ENCODE data around the gene UTP4.
"Not testable (repeated sequence)": the region's sequence is repeated elsewhere in the genome, so short reads cannot be mapped to it uniquely, and the experiment has no call there.

UTP4 gene

DNA sequence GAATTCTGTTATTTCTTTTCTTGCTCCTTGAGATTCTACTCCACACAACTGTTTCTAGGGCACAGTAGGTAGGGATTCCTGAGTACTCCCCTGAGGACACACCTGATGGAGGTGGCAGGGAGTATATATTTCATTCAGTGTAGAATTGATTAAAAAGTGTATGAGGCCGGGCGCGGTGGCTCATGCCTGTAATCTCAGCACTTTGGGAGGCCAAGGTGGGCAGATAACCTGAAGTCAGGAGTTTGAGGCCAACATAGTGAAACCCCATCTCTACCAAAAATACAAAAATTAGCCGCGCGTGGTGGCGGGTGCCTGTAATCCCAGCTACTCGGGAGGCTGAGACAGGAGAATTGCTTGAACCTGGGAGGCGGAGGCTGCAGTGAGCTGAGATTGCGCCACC is 5.6 kb upstream of the UTP4 start:
- H3K27me3 ChIP-seq (ENCODE audit: insufficient read depth, low read length); H2AFZ ChIP-seq (ENCODE audit: low read depth, low read length); H3K9me3 ChIP-seq (ENCODE audit: low read length); H3K4me3 ChIP-seq (ENCODE audit: low read length): not testable (repeated sequence)
- Histone ChIP-seq H3K4me1 (ENCODE audit: insufficient read depth, low read length) (peaks cover 13% of the 10 kb centered on the region), H3K36me3 (ENCODE audit: insufficient read depth, low read length) (peaks cover 28% of the 10 kb centered on the region)

- H3K9me3 ChIP-seq (ENCODE audit: low read length), result no peaks in the 10 kb centered on the region
- peaks cover 24% of the 10 kb centered on the region for H3K36me3 ChIP-seq (ENCODE audit: insufficient read depth, low read length)
- H2AFZ ChIP-seq (ENCODE audit: low read depth, low read length), result no peak overlapping the region
- H3K27me3 ChIP-seq (ENCODE audit: insufficient read depth, low read length), result no peaks in the 10 kb centered on the region
- no peak overlapping the region for H3K4me3 ChIP-seq (ENCODE audit: low read length)
- peaks cover 16% of the 10 kb centered on the region for H3K4me1 ChIP-seq (ENCODE audit: insufficient read depth, low read length)
These were observed 4.4 kb upstream of the UTP4 start for GRCh38 chr16:69127966-69128510.

GRCh38 chr16:69130461-69130860 is 2.0 kb upstream of the UTP4 start:
- Histone ChIP-seq H3K4me1 (ENCODE audit: insufficient read depth, low read length) (peaks cover 27% of the 10 kb centered on the region), H3K9me3 (ENCODE audit: low read length) (no peaks in the 10 kb centered on the region), H2AFZ (ENCODE audit: low read depth, low read length) (no peak overlapping the region), H3K27me3 (ENCODE audit: insufficient read depth, low read length) (no peaks in the 10 kb centered on the region), H3K36me3 (ENCODE audit: insufficient read depth, low read length) (peaks cover 24% of the 10 kb centered on the region), H3K4me3 (ENCODE audit: low read length) (peak overlapping the region; percentile 97)

DNA sequence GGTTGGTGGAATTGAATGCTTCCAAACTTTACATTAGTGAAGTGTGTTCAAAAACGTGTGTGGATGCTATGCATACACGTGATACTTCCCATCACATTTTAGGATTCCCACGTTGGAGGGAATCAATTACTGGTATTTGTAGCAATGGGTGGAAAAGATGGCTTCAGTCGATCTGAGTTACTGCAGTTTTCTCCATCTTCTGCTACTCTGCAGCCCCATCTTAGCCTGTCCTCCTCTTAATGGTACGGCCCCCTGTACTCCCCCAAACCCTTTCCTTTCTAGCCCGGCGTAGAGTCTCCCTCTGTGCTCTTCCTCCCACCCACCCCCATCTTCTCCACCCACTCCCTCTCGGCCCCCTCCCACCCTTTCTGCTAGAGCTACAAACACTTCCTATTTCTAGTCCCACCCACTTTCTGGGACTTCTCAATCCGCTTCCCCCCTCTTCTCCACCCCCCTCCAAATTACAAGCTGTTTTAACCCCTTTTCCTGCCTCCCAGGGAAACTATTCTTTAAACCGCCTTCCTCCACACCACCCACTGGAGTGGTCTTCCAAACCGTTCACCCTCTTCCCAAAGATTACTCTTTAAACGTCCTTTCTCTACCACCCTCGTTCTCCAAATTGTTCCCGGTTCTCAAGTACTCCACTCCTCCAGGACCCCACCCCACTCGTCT is 1.1 kb upstream of the UTP4 start:
- Histone ChIP-seq H3K36me3 (ENCODE audit: insufficient read depth, low read length) (peaks cover 26% of the 10 kb centered on the region), H3K27me3 (ENCODE audit: insufficient read depth, low read length) (no peaks in the 10 kb centered on the region), H3K4me1 (ENCODE audit: insufficient read depth, low read length) (peaks cover 27% of the 10 kb centered on the region), H3K9me3 (ENCODE audit: low read length) (no peaks in the 10 kb centered on the region), H3K4me3 (ENCODE audit: low read length) (peak overlapping the region; percentile 97), H2AFZ (ENCODE audit: low read depth, low read length) (no peak overlapping the region)

GRCh38 chr16:69131839-69132423 is 518 bp upstream of the UTP4 start:
- Histone ChIP-seq H2AFZ (ENCODE audit: low read depth, low read length) (no peak overlapping the region), H3K4me3 (ENCODE audit: low read length) (peak overlapping the region; percentile 97), H3K9me3 (ENCODE audit: low read length) (no peaks in the 10 kb centered on the region), H3K36me3 (ENCODE audit: insufficient read depth, low read length) (peaks cover 32% of the 10 kb centered on the region), H3K27me3 (ENCODE audit: insufficient read depth, low read length) (no peaks in the 10 kb centered on the region), H3K4me1 (ENCODE audit: insufficient read depth, low read length) (peaks cover 27% of the 10 kb centered on the region)

GRCh38 chr16:69133373-69133954 is 1.0 kb downstream of the UTP4 start:
- H3K4me1 ChIP-seq (ENCODE audit: insufficient read depth, low read length), result peaks cover 27% of the 10 kb centered on the region
- H3K9me3 ChIP-seq (ENCODE audit: low read length), result no peaks in the 10 kb centered on the region
- peaks cover 45% of the 10 kb centered on the region for H3K36me3 ChIP-seq (ENCODE audit: insufficient read depth, low read length)
- no peaks in the 10 kb centered on the region for H3K27me3 ChIP-seq (ENCODE audit: insufficient read depth, low read length)
- no peak overlapping the region for H2AFZ ChIP-seq (ENCODE audit: low read depth, low read length)
- H3K4me3 ChIP-seq (ENCODE audit: low read length), result peak overlapping the region; percentile 97

DNA sequence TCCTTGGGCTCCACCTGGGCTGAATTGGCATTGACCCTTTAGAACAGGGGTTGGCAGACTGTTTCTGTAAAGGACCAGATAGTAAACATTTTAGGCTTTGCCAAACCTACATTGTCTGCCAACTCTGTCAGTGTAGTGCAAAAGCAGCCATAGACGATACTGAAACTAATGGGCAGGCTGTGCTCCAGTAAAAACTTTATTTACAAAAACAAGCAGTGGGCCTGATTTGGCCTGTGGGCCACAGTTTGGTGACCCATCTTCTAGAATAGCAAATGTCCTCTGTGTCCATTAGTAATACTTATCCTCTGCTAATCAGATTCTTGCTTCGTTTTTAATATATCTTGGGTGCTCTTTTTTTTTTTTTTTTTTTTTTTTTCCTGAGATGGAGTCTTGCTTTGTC is 6.2 kb downstream of the UTP4 start:
- Histone ChIP-seq H3K27me3 (ENCODE audit: insufficient read depth, low read length) (no peaks in the 10 kb centered on the region), H3K4me1 (ENCODE audit: insufficient read depth, low read length) (peaks cover 6% of the 10 kb centered on the region), H2AFZ (ENCODE audit: low read depth, low read length) (no peak overlapping the region), H3K4me3 (ENCODE audit: low read length) (no peak overlapping the region), H3K9me3 (ENCODE audit: low read length) (no peaks in the 10 kb centered on the region), H3K36me3 (ENCODE audit: insufficient read depth, low read length) (peaks cover 74% of the 10 kb centered on the region)

DNA sequence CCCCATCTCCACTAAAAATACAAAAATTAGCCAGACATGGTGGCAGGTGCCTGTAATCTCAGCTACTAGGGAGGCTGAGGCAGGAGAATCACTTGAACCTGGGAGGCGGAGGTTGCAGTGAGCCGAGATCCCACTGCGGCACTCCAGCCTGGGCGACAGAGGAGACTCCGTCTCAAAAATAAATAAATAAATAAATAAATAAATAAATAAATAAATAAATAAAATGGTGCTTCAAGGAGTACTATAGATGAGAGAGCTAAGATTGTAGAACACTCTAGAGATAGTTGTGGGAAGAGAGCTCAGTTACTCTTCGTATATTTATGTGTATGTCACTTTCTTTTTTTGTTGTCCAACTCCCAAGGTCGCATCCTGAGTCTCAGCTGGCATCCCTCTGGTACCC is 7.0 kb downstream of the UTP4 start:
- not testable (repeated sequence) for H3K4me1 ChIP-seq (ENCODE audit: insufficient read depth, low read length)
- H3K36me3 ChIP-seq (ENCODE audit: insufficient read depth, low read length), result peaks cover 81% of the 10 kb centered on the region

GRCh38 chr16:69141014-69141413 is 8.6 kb downstream of the UTP4 start:
- no peaks in the 10 kb centered on the region for H3K9me3 ChIP-seq (ENCODE audit: low read length)
- H3K36me3 ChIP-seq (ENCODE audit: insufficient read depth, low read length), result peaks cover 85% of the 10 kb centered on the region
- H2AFZ ChIP-seq (ENCODE audit: low read depth, low read length), result no peak overlapping the region
- no peak overlapping the region for H3K4me3 ChIP-seq (ENCODE audit: low read length)
- H3K4me1 ChIP-seq (ENCODE audit: insufficient read depth, low read length), result no peaks in the 10 kb centered on the region
- no peaks in the 10 kb centered on the region for H3K27me3 ChIP-seq (ENCODE audit: insufficient read depth, low read length)

More for the DNA sequence above, 7.0 kb downstream of the UTP4 start:
- H2AFZ ChIP-seq (ENCODE audit: low read depth, low read length); H3K9me3 ChIP-seq (ENCODE audit: low read length); H3K4me3 ChIP-seq (ENCODE audit: low read length); H3K27me3 ChIP-seq (ENCODE audit: insufficient read depth, low read length): not testable (repeated sequence)

GRCh38 chr16:69141936-69142335 is 9.5 kb downstream of the UTP4 start:
- Histone ChIP-seq H2AFZ (ENCODE audit: low read depth, low read length) (no peak overlapping the region), H3K9me3 (ENCODE audit: low read length) (no peaks in the 10 kb centered on the region), H3K4me1 (ENCODE audit: insufficient read depth, low read length) (no peaks in the 10 kb centered on the region), H3K27me3 (ENCODE audit: insufficient read depth, low read length) (no peaks in the 10 kb centered on the region), H3K36me3 (ENCODE audit: insufficient read depth, low read length) (peaks cover 83% of the 10 kb centered on the region), H3K4me3 (ENCODE audit: low read length) (no peak overlapping the region)

DNA sequence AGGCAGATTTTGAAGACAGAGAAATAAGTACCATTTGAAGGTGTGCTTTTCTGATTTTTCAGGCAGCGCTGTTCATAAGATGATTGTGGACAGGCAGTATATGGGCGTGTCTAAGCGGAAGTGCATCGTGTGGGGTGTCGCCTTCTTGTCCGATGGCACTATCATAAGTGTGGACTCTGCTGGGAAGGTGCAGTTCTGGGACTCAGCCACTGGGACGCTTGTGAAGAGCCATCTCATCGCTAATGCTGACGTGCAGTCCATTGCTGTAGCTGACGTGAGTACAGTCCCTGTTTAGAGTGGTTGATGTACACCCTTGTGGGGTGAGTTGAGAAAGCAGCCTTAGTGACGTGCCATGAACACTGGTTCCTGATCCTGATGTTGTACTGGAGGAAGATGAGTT is 10.7 kb downstream of the UTP4 start:
- H3K36me3 ChIP-seq (ENCODE audit: insufficient read depth, low read length), result peaks cover 73% of the 10 kb centered on the region
- no peak overlapping the region for H3K4me3 ChIP-seq (ENCODE audit: low read length)
- H3K27me3 ChIP-seq (ENCODE audit: insufficient read depth, low read length), result no peaks in the 10 kb centered on the region

GRCh38 chr16:69145658-69146057 is 13.2 kb downstream of the UTP4 start:
- Histone ChIP-seq H3K4me1 (ENCODE audit: insufficient read depth, low read length) (no peaks in the 10 kb centered on the region), H2AFZ (ENCODE audit: low read depth, low read length) (no peak overlapping the region), H3K4me3 (ENCODE audit: low read length) (no peak overlapping the region), H3K36me3 (ENCODE audit: insufficient read depth, low read length) (peaks cover 58% of the 10 kb centered on the region), H3K9me3 (ENCODE audit: low read length) (no peaks in the 10 kb centered on the region), H3K27me3 (ENCODE audit: insufficient read depth, low read length) (no peaks in the 10 kb centered on the region)

More for the DNA sequence above, 10.7 kb downstream of the UTP4 start:
- Histone ChIP-seq H2AFZ (ENCODE audit: low read depth, low read length) (no peak overlapping the region), H3K9me3 (ENCODE audit: low read length) (no peaks in the 10 kb centered on the region), H3K4me1 (ENCODE audit: insufficient read depth, low read length) (no peaks in the 10 kb centered on the region)

DNA sequence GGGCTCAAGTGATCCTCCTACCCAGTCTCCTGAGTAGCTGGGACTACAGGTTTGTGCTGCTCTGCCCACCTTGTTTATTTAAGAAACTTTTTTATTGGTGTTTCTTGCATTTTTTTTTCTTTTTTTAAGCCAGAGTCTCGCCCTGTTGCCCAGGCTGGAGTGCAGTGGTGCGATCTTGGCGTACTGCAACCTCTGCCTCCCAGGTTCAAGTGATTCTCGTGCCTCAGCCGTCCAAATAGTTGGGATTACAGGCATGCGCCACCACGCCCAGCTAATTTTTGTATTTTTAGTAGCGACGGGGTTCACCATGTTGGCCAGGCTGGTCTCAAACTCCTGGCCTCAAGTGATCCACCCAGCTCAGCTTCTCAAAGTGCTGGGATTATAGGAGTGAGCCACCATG is 17.2 kb downstream of the UTP4 start:
- peaks cover 54% of the 10 kb centered on the region for H3K36me3 ChIP-seq (ENCODE audit: insufficient read depth, low read length)
- not testable (repeated sequence) for H2AFZ ChIP-seq (ENCODE audit: low read depth, low read length); H3K4me3 ChIP-seq (ENCODE audit: low read length); H3K4me1 ChIP-seq (ENCODE audit: insufficient read depth, low read length); H3K9me3 ChIP-seq (ENCODE audit: low read length); H3K27me3 ChIP-seq (ENCODE audit: insufficient read depth, low read length)

Data from neuron (in vitro differentiated cells).